HL-60 (cell line): ENCODE data around the gene POLR1H.

Source experiments
- DNase-seq, 2 experiments: peaks; one replicate each; pipeline ENCODE4 v3.0.0-alpha.2; 2010 to 2020; ENCODE audit warnings: low read depth in 1 of 2, low spot score in 1 of 2
- H3K27ac ChIP-seq: fragments of 250-450 bp; sonication (Bioruptor Pico); replicated peaks from 2 replicates; pipeline ENCODE4 v1.5.1; 2020; ENCODE audit warnings: mild to moderate bottlenecking, moderate library complexity
- H3K27me3 ChIP-seq: fragments of 250-450 bp; sonication (Bioruptor Pico); 2 replicates; pipeline ENCODE4 v1.5.1; 2021; ENCODE audit warnings: mild to moderate bottlenecking, moderate library complexity; ENCODE audit not compliant: insufficient read depth, poor library complexity, severe bottlenecking
- H3K4me3 ChIP-seq: replicated peaks from 2 replicates; pipeline ENCODE4 v1.5.1; 2011; ENCODE audit warnings: mild to moderate bottlenecking, control low read depth, low read length; ENCODE audit not compliant: insufficient read depth
- CTCF ChIP-seq: IDR thresholded peaks from one replicate; pipeline ENCODE4 v1.5.1; 2011; ENCODE audit warnings: low read length, control low read depth, inconsistent platforms; ENCODE audit not compliant: insufficient read depth
- GABPA ChIP-seq: IDR thresholded peaks from 2 replicates; pipeline ENCODE4 v1.6.1; 2012; ENCODE audit warnings: low read depth
- POLR2AphosphoS5 ChIP-seq: IDR thresholded peaks from 2 replicates; pipeline ENCODE4 v1.6.1; 2012; ENCODE audit warnings: low read depth
- REST ChIP-seq: IDR thresholded peaks from 2 replicates; pipeline ENCODE4 v1.6.1; 2012; ENCODE audit warnings: low read depth; ENCODE audit not compliant: insufficient replicate concordance
- SPI1 ChIP-seq: IDR thresholded peaks from 2 replicates; pipeline ENCODE4 v1.6.1; 2012; ENCODE audit warnings: low read depth, mild to moderate bottlenecking, borderline replicate concordance

POLR1H gene

GRCh38 chr6:30067460-30068139 is 6.5 kb downstream of the POLR1H start:
- no peak for TF ChIP-seq GABPA
- no peak for TF ChIP-seq CTCF
- no peak for TF ChIP-seq REST
- no peak for TF ChIP-seq SPI1
- TF ChIP-seq POLR2AphosphoS5, result no peak
- no peak for DNase-seq
- peak overlapping the region; percentile 74 for H3K27ac ChIP-seq

GRCh38 chr6:30071081-30071818 is 10.2 kb downstream of the POLR1H start:
- TF ChIP-seq SPI1, result no peak
- no peak for TF ChIP-seq GABPA
- no peak for TF ChIP-seq CTCF
- TF ChIP-seq POLR2AphosphoS5, result no peak
- TF ChIP-seq REST, result no peak
- no peak overlapping the region for H3K4me3 ChIP-seq
- no peak for DNase-seq
- no peak overlapping the region for H3K27ac ChIP-seq
- H3K27me3 ChIP-seq, result peaks cover 25% of the 10 kb centered on the region

More at GRCh38 chr6:30067460-30068139, 6.5 kb downstream of the POLR1H start:
- H3K27me3 ChIP-seq, result no peaks in the 10 kb centered on the region
- H3K4me3 ChIP-seq, result peak overlapping the region; percentile 81

GRCh38 chr6:30071858-30072257 is 10.8 kb downstream of the POLR1H start:
- TF ChIP-seq SPI1 (no peak), REST (no peak), POLR2AphosphoS5 (no peak)
- H3K4me3 ChIP-seq, result no peak overlapping the region
- no peak overlapping the region for H3K27ac ChIP-seq
- H3K27me3 ChIP-seq, result peaks cover 30% of the 10 kb centered on the region
- no peak for DNase-seq
